HepG2 (cell line): ENCODE data around the gene STK40. TPM values are rescaled to one million over a fixed set of nuclear protein-coding genes. Genes with fewer than 3 reads are reported as not detected.
A peak's percentile ranks its signal among the peaks of the same experiment; 100 is the strongest.

Experiments
- AGO2 ChIP-seq: fragments of 200-400 bp; formaldehyde crosslinking; optimal IDR thresholded peaks from 2 replicates; pipeline ENCODE3; 2017; ENCODE audit warnings: mild to moderate bottlenecking, low read depth, low read length, moderate library complexity
- DNMT3B ChIP-seq: conservative IDR thresholded peaks from 2 replicates; pipeline ENCODE4 v1.6.1; 2016; ENCODE audit warnings: missing biosample characterization, control low read depth
- ELF1 ChIP-seq: sonication (generic); formaldehyde crosslinking; IDR thresholded peaks from 2 replicates; pipeline ENCODE4 v1.4.0; 2020; ENCODE audit warnings: missing genetic modification reagents
- JUND ChIP-seq: sonication (generic); formaldehyde crosslinking; IDR thresholded peaks from 2 replicates; pipeline ENCODE4 v1.8.0; 2022; ENCODE audit warnings: mild to moderate bottlenecking, missing genetic modification reagents
- KLF12 ChIP-seq: sonication (generic); formaldehyde crosslinking; IDR thresholded peaks from 2 replicates; pipeline ENCODE4 v1.4.0; 2020; ENCODE audit warnings: missing genetic modification reagents, borderline replicate concordance
- NFE2 ChIP-seq: sonication (generic); formaldehyde crosslinking; IDR thresholded peaks from 2 replicates; pipeline ENCODE4 v1.4.0; 2020; ENCODE audit warnings: missing genetic modification reagents
- PHF20 ChIP-seq: sonication (generic); formaldehyde crosslinking; IDR thresholded peaks from 2 replicates; pipeline ENCODE4 v1.5.0; 2020; ENCODE audit warnings: mild to moderate bottlenecking, missing genetic modification reagents
- RBAK ChIP-seq: sonication (generic); formaldehyde crosslinking; IDR thresholded peaks from 2 replicates; pipeline ENCODE4 v1.5.1; 2020; ENCODE audit warnings: mild to moderate bottlenecking, missing genetic modification reagents
- SP5 ChIP-seq: IDR thresholded peaks from 2 replicates; pipeline ENCODE4 v1.6.1; 2016; ENCODE audit warnings: low read depth, borderline replicate concordance
- TFDP2 ChIP-seq: sonication (generic); formaldehyde crosslinking; IDR thresholded peaks from 2 replicates; pipeline ENCODE4 v1.4.0; 2020; ENCODE audit warnings: missing genetic modification reagents
- TOPORS ChIP-seq: sonication (generic); formaldehyde crosslinking; IDR thresholded peaks from 2 replicates; pipeline ENCODE4 v1.8.0; 2023; ENCODE audit warnings: mild to moderate bottlenecking, missing genetic modification reagents
- YY1 ChIP-seq: IDR thresholded peaks from 2 replicates; pipeline ENCODE4 v1.6.1; 2011; ENCODE audit warnings: low read length, low read depth, moderate library complexity, mild to moderate bottlenecking; ENCODE audit not compliant: insufficient read depth, insufficient replicate concordance
- ZMAT5 ChIP-seq: sonication (generic); formaldehyde crosslinking; IDR thresholded peaks from 2 replicates; pipeline ENCODE4 v1.5.0; 2020; ENCODE audit warnings: mild to moderate bottlenecking, low read depth, missing genetic modification reagents, borderline replicate concordance
- ZNF207 ChIP-seq: fragments of 450-650 bp; IDR thresholded peaks from 2 replicates; pipeline ENCODE4 v1.6.1; 2016; ENCODE audit warnings: antibody characterized with exemption, borderline replicate concordance
- ZNF256 ChIP-seq: sonication (generic); formaldehyde crosslinking; conservative IDR thresholded peaks from 2 replicates; pipeline ENCODE4 v1.4.0; 2020; ENCODE audit warnings: missing genetic modification reagents
- ZNF34 ChIP-seq: sonication (generic); formaldehyde crosslinking; IDR thresholded peaks from 2 replicates; pipeline ENCODE4 v1.4.0; 2020; ENCODE audit warnings: mild to moderate bottlenecking, missing genetic modification reagents, borderline replicate concordance
- ZNF367 ChIP-seq: sonication (generic); formaldehyde crosslinking; IDR thresholded peaks from 2 replicates; pipeline ENCODE4 v1.4.0; 2020; ENCODE audit warnings: missing genetic modification reagents, borderline replicate concordance
- ZNF629 ChIP-seq: sonication (generic); formaldehyde crosslinking; conservative IDR thresholded peaks from 2 replicates; pipeline ENCODE4 v1.5.0; 2020; ENCODE audit warnings: missing genetic modification reagents
- ZNF772 ChIP-seq: sonication (generic); formaldehyde crosslinking; IDR thresholded peaks from 2 replicates; pipeline ENCODE4 v1.5.0; 2020; ENCODE audit warnings: mild to moderate bottlenecking, missing genetic modification reagents
- ZNF850 ChIP-seq: sonication (generic); formaldehyde crosslinking; conservative IDR thresholded peaks from 2 replicates; pipeline ENCODE4 v1.9.0; 2021; ENCODE audit warnings: mild to moderate bottlenecking, missing genetic modification reagents
- polyA plus RNA-seq, 8 experiments: library from polyadenylated mRNA; depleted of rRNA in 3 of 8; stranded (reverse) in 7 of 8; unstranded in 1 of 8; fragments of >200 nt; fragmentation: Illumina TruSeq in 4 of 8; extraction: Trizol in 4 of 8; gene quantifications; 2 replicates each; pipeline versions ENCODE4 v1.2.1 to v1.2.3, GENCODE V29; 2011 to 2016; ENCODE audit warnings: low read depth in 4 of 8, missing spikeins in 1 of 8, mixed read lengths in 1 of 8; ENCODE audit not compliant: insufficient read depth in 1 of 8
- total RNA-seq, 5 experiments: library from RNA; depleted of rRNA; stranded (reverse); fragments of >200 nt; fragmentation: Illumina TruSeq; extraction: Trizol; gene quantifications; 2 replicates each; pipeline ENCODE4 v1.2.3, GENCODE V29; 2016; ENCODE audit warnings: low read depth in 1 of 5
- TF ChIP-seq, protein P1 (sequence below): IDR thresholded peaks from 2 replicates; pipeline ENCODE4 v1.6.1; 2012; ENCODE audit warnings: low read length, improper control_type of control experiment
- TF ChIP-seq, protein P2 (sequence below): sonication (generic); formaldehyde crosslinking; IDR thresholded peaks from 2 replicates; pipeline ENCODE4 v1.4.0; 2020; ENCODE audit warnings: missing genetic modification reagents
- TF ChIP-seq, protein P3 (sequence below): sonication (generic); formaldehyde crosslinking; conservative IDR thresholded peaks from 2 replicates; pipeline ENCODE4 v1.4.0; 2020; ENCODE audit warnings: missing genetic modification reagents

Gene STK40
- total and polyA plus RNA-seq, 2 of the 13 experiments (the other 11 are each of a cell fraction or from before 2014, with no cell fraction given), result 33.8 to 35.1 TPM

GRCh38 chr1:36397378-36398230 lies 11.9 kb upstream of the STK40 start, which contains the start of gene LSM10 (continued):
- TF ChIP-seq, protein P1, sequence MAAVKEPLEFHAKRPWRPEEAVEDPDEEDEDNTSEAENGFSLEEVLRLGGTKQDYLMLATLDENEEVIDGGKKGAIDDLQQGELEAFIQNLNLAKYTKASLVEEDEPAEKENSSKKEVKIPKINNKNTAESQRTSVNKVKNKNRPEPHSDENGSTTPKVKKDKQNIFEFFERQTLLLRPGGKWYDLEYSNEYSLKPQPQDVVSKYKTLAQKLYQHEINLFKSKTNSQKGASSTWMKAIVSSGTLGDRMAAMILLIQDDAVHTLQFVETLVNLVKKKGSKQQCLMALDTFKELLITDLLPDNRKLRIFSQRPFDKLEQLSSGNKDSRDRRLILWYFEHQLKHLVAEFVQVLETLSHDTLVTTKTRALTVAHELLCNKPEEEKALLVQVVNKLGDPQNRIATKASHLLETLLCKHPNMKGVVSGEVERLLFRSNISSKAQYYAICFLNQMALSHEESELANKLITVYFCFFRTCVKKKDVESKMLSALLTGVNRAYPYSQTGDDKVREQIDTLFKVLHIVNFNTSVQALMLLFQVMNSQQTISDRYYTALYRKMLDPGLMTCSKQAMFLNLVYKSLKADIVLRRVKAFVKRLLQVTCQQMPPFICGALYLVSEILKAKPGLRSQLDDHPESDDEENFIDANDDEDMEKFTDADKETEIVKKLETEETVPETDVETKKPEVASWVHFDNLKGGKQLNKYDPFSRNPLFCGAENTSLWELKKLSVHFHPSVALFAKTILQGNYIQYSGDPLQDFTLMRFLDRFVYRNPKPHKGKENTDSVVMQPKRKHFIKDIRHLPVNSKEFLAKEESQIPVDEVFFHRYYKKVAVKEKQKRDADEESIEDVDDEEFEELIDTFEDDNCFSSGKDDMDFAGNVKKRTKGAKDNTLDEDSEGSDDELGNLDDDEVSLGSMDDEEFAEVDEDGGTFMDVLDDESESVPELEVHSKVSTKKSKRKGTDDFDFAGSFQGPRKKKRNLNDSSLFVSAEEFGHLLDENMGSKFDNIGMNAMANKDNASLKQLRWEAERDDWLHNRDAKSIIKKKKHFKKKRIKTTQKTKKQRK, result no peak
- TF ChIP-seq AGO2, result peak; percentile 25
- peak; percentile 80 for TF ChIP-seq ZNF772 (CRISPR knock-in tag)
- TF ChIP-seq PHF20 (CRISPR knock-in tag), result peak; percentile 62; the same call in 1 of the 2 replicates
- TF ChIP-seq ZNF850 (CRISPR knock-in tag), result no peak
- TF ChIP-seq ZNF207, result no peak
- TF ChIP-seq, protein P2, sequence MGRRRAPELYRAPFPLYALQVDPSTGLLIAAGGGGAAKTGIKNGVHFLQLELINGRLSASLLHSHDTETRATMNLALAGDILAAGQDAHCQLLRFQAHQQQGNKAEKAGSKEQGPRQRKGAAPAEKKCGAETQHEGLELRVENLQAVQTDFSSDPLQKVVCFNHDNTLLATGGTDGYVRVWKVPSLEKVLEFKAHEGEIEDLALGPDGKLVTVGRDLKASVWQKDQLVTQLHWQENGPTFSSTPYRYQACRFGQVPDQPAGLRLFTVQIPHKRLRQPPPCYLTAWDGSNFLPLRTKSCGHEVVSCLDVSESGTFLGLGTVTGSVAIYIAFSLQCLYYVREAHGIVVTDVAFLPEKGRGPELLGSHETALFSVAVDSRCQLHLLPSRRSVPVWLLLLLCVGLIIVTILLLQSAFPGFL (CRISPR knock-in tag), result no peak
- 0 out of 2 replicates have a peak, but pooled peaks have one; percentile 30 for TF ChIP-seq ZNF256 (CRISPR knock-in tag)
- no peak for TF ChIP-seq ZNF34 (CRISPR knock-in tag)
- no peak for TF ChIP-seq SP5 (CRISPR knock-in tag)
- no peak for TF ChIP-seq RBAK (CRISPR knock-in tag)
- TF ChIP-seq KLF12 (CRISPR knock-in tag), result no peak
- no peak; the same call in 1 of the 2 replicates for TF ChIP-seq ZNF629 (CRISPR knock-in tag)
- peak; percentile 78 for TF ChIP-seq YY1
- TF ChIP-seq JUND, result no peak
- no peak for TF ChIP-seq TOPORS (CRISPR knock-in tag)
- no peak for TF ChIP-seq NFE2
- TF ChIP-seq ELF1 (CRISPR knock-in tag), result peak; percentile 73
- TF ChIP-seq DNMT3B (CRISPR knock-in tag), result no peak; the same call in 1 of the 2 replicates
- TF ChIP-seq, protein P3, sequence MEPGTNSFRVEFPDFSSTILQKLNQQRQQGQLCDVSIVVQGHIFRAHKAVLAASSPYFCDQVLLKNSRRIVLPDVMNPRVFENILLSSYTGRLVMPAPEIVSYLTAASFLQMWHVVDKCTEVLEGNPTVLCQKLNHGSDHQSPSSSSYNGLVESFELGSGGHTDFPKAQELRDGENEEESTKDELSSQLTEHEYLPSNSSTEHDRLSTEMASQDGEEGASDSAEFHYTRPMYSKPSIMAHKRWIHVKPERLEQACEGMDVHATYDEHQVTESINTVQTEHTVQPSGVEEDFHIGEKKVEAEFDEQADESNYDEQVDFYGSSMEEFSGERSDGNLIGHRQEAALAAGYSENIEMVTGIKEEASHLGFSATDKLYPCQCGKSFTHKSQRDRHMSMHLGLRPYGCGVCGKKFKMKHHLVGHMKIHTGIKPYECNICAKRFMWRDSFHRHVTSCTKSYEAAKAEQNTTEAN (CRISPR knock-in tag), result 0 out of 2 replicates have a peak, but pooled peaks have one; percentile 23
- TF ChIP-seq ZNF367 (CRISPR knock-in tag), result no peak; the same call in 1 of the 2 replicates
- no peak for TF ChIP-seq TFDP2 (CRISPR knock-in tag)
- no peak for TF ChIP-seq ZMAT5 (CRISPR knock-in tag)
